Vagina (tissue), 2 donors: ENCODE results near the gene DIO3.

Experiments
- CTCF ChIP-seq, 3 experiments: fragments of 450-650 bp in 2 of 3; fragments of 200-600 bp in 1 of 3; sonication (generic) in 1 of 3; IDR thresholded peaks; one replicate each; pipeline ENCODE4 v1.5.1; 2017 to 2019; ENCODE audit warnings: antibody characterized with exemption in 3 of 3, mild to moderate bottlenecking in 2 of 3, moderate library complexity in 2 of 3
- POLR2A ChIP-seq, 2 donors: fragments of 450-650 bp; IDR thresholded peaks; one replicate each; pipeline ENCODE4 v1.6.1; 2017; ENCODE audit warnings: antibody characterized with exemption in 2 of 2, mild to moderate bottlenecking in 2 of 2, moderate library complexity in 2 of 2

DNA sequence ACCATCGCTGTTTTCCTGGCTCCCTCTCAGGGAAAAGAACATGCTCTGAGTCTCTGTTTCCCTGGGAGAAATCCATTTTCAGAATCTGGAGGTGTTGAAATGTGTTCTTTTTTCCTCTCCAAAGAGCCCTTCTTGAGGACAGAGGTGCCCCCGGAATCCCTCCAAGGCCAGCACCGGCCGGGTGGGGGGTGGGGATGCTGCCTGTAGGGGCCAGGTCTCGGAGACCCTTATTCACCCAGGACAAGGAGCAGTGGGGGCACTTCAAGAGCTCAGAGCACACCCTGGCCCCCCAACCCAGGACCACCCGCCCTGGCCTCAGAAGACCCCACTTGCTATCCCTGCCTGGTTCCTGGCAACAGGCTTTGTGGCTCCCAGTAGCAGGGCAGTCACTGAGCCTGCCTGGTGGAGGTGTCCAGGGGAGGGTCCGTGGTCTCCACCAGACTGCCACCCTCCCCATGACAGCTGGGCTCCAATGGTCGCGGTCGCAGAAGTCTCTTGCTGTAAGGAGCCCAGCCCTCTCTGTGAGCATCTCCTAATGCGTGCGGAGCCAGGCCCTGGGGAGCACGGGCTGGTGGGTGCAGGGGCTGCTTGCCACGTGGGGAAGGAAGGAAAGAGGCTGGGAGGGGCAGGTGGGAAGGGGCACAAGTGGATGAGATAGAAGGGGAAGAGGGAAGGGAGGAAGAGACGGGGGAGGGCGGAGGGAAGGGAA, 13.2 kb upstream of the DIO3 start:
- TF ChIP-seq CTCF (IDR thresholded peaks at IDR 0.05) (no peak), POLR2A (IDR thresholded peaks at IDR 0.05) (no peak)
